LNCAP (cell line): ENCODE data around the gene SLIT3.

ENCODE experiments used
- CTCF ChIP-seq: fragments of 450-650 bp; IDR thresholded peaks from 2 replicates; pipeline ENCODE4 v1.5.1; 2017; ENCODE audit warnings: mild to moderate bottlenecking

SLIT3 gene

GRCh38 chr5:168819004-168819621, 481.8 kb downstream of the SLIT3 start:
- TF ChIP-seq CTCF, result no peak

GRCh38 chr5:168818558-168818957, 482.4 kb downstream of the SLIT3 start:
- TF ChIP-seq CTCF, result no peak

DNA sequence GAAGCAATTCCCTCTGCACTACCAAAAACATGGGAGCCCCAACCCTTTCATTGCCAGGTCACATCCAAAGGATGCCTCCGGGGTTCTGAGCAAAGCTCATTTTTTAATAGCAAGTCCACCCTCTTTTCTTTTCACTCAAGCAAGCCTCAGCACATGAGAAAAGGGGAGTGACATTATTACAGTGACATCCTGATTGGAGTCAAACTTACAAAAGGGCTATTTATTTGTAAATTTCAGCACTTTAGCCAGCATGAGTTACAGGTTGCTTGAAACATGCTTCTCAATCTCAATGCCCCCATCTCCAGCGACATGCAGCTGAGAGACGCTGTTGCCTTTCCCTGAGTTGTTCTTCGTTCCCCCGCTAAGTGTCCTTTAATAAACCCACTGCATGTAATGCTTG, 483.3 kb downstream of the SLIT3 start:
- no peak for TF ChIP-seq CTCF

GRCh38 chr5:168816661-168817060, 484.3 kb downstream of the SLIT3 start:
- TF ChIP-seq CTCF, result no peak

DNA sequence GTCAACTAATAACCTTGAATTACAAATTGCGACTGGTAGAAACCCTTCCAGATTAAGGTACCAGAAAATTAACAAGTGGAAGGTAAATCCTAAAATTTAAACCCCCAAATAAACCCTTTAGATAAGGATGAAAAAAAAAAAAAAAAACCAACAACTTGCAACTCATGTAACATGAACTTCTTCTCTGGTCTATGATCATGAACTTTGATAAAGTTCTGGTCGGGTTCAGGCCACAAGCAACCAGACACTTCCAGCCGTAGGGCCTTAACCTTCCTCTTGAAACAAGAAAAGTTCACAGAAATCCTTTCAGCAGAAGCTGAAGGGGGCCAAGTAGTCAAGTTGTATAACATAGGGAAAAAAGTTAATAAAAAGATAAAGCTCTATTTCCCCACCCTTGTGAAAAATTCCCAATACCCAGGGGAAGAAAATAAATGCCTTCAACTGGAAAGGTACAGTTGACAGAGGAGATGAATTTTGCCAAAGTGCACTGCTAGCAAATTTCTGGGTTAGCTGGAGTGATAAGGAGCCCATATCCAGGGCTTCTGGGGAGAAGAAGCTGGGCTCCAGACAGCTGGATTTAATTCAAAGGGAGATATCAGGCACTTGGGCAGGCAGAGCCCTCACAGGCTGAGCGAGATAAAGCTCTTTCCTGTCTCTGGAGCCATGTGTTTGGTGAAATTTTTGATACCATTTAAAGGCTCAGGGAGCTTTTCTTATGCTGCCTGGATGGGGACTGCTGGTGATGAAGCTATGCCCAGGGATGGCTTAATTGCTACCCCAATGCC, 487.6 kb downstream of the SLIT3 start:
- TF ChIP-seq CTCF, result no peak

DNA sequence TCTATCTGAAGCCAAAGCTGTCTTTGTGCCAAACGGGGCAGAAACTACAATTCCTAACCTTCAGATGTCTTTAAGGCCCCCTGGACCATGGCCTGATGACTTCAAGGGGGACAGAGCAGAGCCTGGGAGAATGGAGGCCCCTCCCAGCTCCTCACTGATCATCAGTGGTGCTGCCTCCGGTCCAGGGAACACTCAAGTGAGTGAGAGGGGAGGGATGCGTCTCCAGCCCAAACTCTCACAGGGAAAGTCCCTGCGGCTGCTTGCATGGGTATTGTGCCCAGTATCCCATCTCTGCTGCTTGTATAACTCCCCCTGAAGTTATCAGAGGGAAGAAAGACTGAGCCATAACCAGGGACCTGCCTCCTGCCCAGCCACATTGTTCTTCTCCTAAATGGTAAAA, 490.3 kb downstream of the SLIT3 start:
- no peak for TF ChIP-seq CTCF

GRCh38 chr5:168809218-168809617, 491.7 kb downstream of the SLIT3 start:
- no peak for TF ChIP-seq CTCF
